Measurements from ENCODE around the gene USP26.

Gene USP26, protein sequence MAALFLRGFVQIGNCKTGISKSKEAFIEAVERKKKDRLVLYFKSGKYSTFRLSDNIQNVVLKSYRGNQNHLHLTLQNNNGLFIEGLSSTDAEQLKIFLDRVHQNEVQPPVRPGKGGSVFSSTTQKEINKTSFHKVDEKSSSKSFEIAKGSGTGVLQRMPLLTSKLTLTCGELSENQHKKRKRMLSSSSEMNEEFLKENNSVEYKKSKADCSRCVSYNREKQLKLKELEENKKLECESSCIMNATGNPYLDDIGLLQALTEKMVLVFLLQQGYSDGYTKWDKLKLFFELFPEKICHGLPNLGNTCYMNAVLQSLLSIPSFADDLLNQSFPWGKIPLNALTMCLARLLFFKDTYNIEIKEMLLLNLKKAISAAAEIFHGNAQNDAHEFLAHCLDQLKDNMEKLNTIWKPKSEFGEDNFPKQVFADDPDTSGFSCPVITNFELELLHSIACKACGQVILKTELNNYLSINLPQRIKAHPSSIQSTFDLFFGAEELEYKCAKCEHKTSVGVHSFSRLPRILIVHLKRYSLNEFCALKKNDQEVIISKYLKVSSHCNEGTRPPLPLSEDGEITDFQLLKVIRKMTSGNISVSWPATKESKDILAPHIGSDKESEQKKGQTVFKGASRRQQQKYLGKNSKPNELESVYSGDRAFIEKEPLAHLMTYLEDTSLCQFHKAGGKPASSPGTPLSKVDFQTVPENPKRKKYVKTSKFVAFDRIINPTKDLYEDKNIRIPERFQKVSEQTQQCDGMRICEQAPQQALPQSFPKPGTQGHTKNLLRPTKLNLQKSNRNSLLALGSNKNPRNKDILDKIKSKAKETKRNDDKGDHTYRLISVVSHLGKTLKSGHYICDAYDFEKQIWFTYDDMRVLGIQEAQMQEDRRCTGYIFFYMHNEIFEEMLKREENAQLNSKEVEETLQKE

DNA sequence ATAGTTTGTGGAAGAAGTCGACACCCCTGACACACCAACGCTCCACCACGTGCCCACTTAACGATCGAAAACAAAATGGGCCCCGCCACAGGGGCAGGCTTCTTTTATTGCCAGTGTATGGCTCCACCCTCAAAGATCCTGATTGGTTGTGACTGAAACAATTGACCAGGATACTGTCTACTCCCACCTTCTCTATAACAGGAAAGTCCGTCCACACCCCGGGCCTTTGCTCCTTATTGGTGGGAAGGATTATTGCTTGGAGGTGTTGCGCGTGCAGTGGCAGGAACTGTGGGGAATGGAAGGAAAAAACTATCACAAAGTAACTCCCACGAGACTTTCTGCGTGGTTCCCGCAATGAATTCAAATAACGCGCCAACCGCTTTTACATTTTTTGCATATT, at the start of gene USP26:
USP26 (minus strand) TSS at position 79 of the 400 bp plus-strand sequence. CDS start 68,889 bp downstream, outside the sequence.
- no peak within 1 kb of the TSS for H3K27ac ChIP-seq
- TF ChIP-seq, protein P1, sequence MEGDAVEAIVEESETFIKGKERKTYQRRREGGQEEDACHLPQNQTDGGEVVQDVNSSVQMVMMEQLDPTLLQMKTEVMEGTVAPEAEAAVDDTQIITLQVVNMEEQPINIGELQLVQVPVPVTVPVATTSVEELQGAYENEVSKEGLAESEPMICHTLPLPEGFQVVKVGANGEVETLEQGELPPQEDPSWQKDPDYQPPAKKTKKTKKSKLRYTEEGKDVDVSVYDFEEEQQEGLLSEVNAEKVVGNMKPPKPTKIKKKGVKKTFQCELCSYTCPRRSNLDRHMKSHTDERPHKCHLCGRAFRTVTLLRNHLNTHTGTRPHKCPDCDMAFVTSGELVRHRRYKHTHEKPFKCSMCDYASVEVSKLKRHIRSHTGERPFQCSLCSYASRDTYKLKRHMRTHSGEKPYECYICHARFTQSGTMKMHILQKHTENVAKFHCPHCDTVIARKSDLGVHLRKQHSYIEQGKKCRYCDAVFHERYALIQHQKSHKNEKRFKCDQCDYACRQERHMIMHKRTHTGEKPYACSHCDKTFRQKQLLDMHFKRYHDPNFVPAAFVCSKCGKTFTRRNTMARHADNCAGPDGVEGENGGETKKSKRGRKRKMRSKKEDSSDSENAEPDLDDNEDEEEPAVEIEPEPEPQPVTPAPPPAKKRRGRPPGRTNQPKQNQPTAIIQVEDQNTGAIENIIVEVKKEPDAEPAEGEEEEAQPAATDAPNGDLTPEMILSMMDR (IDR thresholded peaks at IDR 0.05) = no peak
- TF ChIP-seq ZFX (IDR thresholded peaks at IDR 0.05; ENCODE audit: borderline replicate concordance) = no peak

DNA sequence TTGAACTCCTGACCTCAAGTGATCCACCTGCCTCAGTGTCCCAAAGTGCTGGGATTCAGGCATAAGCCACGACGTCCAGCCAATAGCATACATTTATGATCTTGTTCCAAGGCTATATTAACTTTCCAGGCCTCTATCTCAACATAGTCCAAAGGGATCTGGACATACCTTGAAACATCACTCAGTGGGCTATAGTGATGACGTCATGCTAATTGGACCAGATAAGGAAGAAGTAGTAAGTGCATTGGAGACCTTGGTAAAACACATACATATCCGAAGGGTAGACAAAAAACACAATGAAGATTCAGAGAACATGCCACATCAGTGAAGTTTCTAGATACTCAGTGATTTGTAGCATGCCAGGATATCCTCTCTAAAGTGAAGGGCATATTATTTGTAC, 37.4 kb upstream of the USP26 start:
- no peak overlapping the region for H3K27ac ChIP-seq

DNA sequence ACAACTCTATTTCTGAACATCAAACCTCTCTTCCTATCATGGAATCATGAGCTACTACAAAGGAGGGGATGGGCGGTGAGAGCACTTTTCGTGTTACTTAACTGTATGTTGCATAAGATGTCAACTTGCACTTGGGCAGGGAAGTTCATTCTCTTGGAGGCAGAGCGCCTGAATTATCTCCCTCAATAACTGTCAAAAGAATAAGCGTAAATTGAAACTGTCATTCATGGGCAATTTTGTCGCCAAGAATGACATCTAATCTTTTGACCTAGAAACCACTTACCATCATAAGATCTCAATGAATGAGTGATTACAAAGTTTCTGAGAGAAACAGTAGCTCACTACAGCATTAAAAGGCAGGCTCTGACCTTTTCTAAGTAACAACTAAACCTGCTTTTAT, 23.5 kb upstream of the USP26 start:
- H3K27ac ChIP-seq = no peak overlapping the region
- no peak for TF ChIP-seq ZFX (IDR thresholded peaks at IDR 0.05; ENCODE audit: borderline replicate concordance)
- TF ChIP-seq, protein P1 (IDR thresholded peaks at IDR 0.05) = no peak

More for the DNA sequence above, 37.4 kb upstream of the USP26 start:
- TF ChIP-seq, protein P1 (IDR thresholded peaks at IDR 0.05) = no peak
- no peak for TF ChIP-seq ZFX (IDR thresholded peaks at IDR 0.05; ENCODE audit: borderline replicate concordance)

DNA sequence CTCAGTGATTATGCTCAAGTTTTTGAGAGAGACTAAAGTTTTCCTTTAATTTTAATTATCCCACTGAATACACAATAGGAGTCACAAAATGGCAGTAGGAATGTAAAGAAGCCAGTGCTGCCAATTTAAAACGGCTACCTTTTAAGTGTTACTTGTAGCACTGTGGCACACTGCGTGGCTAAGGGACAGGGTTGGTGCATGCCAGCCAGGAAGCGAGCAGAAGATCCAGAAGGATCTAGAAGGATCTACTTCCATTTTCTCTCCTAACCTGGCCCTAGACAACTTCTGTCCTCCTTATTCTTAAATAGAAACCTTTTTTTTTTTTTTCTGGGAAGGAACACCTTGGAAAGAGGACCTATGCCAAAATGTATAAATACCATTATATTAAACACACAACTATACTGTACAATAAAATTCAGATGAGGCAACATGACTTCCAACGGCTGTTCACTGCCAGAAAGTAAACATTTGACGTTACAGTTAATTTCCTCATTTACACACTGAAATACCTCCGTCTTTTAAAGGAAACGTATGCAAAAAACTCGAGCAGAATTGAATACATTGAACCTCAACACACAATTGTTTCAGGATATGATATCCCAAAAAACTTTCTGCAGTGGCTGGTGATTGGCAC, 2.7 kb downstream of the USP26 start:
- no peak overlapping the region for H3K27ac ChIP-seq
- TF ChIP-seq, protein P1 (IDR thresholded peaks at IDR 0.05) = no peak
- no peak for TF ChIP-seq ZFX (IDR thresholded peaks at IDR 0.05; ENCODE audit: borderline replicate concordance)

DNA sequence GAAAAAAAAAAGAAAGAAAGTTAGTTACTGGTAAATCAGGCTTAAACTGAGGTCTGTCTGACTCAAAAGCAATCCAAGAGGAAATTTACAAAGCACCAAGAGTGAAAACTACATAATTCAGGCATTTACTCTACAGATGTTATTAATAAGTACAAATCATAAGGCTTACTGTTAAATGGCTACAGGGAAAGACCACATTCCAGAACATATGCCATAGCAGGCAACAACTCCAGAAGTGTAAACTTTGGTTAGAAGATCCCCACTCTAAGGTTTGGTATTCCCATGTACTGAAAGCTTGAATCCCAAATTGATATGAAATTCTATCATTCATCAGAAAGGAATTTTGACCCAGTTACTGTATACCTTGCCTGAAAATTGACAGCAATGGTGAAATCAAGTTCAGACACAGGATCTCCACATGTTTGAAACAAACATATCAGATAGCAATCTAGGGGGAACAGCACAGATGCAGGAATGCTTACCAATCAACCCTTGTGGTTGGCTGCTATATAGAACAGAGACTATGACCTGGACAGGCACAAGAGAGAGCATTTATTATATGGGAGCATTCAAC, 6.6 kb downstream of the USP26 start:
- TF ChIP-seq ZFX (IDR thresholded peaks at IDR 0.05; ENCODE audit: borderline replicate concordance) = no peak
- TF ChIP-seq, protein P1 (IDR thresholded peaks at IDR 0.05) = no peak
- no peak overlapping the region for H3K27ac ChIP-seq

DNA sequence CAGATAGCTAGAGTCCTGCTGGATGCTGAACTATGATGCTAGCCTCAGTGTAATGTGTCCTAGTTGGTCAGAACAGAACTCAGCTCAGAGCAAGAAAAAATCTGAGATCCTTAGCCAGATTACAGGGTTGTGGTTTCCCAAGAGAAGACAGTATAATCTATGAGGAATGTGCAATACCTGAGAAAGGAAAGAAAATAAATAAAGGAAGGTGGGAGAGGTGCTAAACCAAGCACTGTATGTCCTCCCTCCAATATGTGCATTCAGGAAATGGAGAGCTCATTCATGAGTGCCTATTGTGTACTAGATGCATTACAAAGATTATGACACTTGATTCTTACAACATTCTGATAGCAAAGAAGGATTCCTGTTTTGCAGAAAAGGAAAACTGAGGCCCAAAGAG, 7.5 kb downstream of the USP26 start:
- H3K27ac ChIP-seq = no peak overlapping the region
- TF ChIP-seq ZFX (IDR thresholded peaks at IDR 0.05; ENCODE audit: borderline replicate concordance) = no peak
- TF ChIP-seq, protein P1 (IDR thresholded peaks at IDR 0.05) = no peak
